Esophagus muscularis mucosa (tissue), 4 donors: ENCODE data around the gene FPR1.

Experiments used
- EP300 ChIP-seq: sonication (generic); formaldehyde crosslinking; IDR thresholded peaks from one replicate; pipeline ENCODE4 v1.6.1; 2017; ENCODE audit warnings: antibody characterized with exemption
- POLR2A ChIP-seq: fragments of 450-650 bp; IDR thresholded peaks from one replicate; pipeline ENCODE4 v1.6.1; 2017; ENCODE audit warnings: antibody characterized with exemption, moderate library complexity, mild to moderate bottlenecking, low read depth
- POLR2AphosphoS5 ChIP-seq, 2 donors: sonication (generic); formaldehyde crosslinking; IDR thresholded peaks; one replicate each; pipeline ENCODE4 v1.6.1; 2017; ENCODE audit warnings: antibody characterized with exemption in 2 of 2
- TF ChIP-seq, protein P1 (sequence below), 3 experiments: fragments of 200-600 bp in 2 of 3; fragments of 450-650 bp in 1 of 3; sonication (generic) in 2 of 3; IDR thresholded peaks; one replicate each; pipeline ENCODE4 v1.5.1; 2017 to 2019; ENCODE audit warnings: antibody characterized with exemption in 3 of 3, mild to moderate bottlenecking in 2 of 3, moderate library complexity in 1 of 3

DNA sequence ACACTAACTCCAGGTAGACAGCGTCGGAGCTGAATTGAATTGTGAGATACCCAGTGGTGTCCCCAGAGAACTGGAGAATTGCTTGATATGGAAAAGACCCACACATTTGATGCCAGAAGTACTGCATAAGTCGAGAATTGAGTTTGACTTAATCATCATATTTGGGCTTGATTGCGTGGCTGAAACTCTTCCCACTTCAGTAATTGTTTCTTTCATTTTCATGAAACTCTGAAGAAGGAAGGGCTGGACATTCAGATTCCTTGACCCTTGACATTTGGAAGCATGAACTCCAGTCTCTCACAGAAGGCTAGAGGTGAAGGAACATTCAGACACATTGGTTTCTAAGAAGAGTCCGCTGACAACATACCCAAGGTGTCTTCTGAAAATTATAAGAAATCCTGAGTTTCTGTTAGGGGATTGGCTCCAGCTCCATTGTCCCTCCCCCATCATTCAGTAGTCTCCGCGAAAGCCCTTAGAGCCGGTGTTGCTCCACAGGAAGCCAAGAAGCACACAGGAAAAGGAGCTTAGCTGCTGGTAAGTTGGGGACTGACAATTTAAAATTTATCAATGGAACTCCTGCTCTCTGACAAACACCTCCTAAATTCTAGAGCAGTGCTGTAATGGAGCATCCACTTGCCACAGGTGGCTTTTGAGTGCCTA is 9.1 kb upstream of the FPR1 start, which contains the start of gene FPR2:
- TF ChIP-seq POLR2A: no peak
- TF ChIP-seq POLR2AphosphoS5 (IDR thresholded peaks at IDR 0.05): peak in 1 of 2 donors; percentile 10
- TF ChIP-seq, protein P1, sequence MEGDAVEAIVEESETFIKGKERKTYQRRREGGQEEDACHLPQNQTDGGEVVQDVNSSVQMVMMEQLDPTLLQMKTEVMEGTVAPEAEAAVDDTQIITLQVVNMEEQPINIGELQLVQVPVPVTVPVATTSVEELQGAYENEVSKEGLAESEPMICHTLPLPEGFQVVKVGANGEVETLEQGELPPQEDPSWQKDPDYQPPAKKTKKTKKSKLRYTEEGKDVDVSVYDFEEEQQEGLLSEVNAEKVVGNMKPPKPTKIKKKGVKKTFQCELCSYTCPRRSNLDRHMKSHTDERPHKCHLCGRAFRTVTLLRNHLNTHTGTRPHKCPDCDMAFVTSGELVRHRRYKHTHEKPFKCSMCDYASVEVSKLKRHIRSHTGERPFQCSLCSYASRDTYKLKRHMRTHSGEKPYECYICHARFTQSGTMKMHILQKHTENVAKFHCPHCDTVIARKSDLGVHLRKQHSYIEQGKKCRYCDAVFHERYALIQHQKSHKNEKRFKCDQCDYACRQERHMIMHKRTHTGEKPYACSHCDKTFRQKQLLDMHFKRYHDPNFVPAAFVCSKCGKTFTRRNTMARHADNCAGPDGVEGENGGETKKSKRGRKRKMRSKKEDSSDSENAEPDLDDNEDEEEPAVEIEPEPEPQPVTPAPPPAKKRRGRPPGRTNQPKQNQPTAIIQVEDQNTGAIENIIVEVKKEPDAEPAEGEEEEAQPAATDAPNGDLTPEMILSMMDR (IDR thresholded peaks at IDR 0.05): no peak
- no peak for TF ChIP-seq EP300
